ENCODE results near the gene RIPOR3.
"Not testable (repeated sequence)": the region's sequence is repeated elsewhere in the genome, so short reads cannot be mapped to it uniquely, and the experiment has no call there.

Gene RIPOR3

GRCh38 chr20:50569864-50570836 is 121.2 kb downstream of the RIPOR3 start:
- Mint-ChIP-seq H3K36me3 (peaks cover 37% of the 10 kb centered on the region), H3K27me3 (no peaks in the 10 kb centered on the region), H3K4me1 (peaks cover 47% of the 10 kb centered on the region), H3K4me3 (no peak overlapping the region), H3K9me3 (no peaks in the 10 kb centered on the region), H3K27ac (peak overlapping the region; percentile 90)
- ATAC-seq (ENCODE audit: low read depth) (peak; percentile 94), DNase-seq (ENCODE audit: low spot score in 2 of 2) (peak in 1 of 2 donors; percentile 44)

DNA sequence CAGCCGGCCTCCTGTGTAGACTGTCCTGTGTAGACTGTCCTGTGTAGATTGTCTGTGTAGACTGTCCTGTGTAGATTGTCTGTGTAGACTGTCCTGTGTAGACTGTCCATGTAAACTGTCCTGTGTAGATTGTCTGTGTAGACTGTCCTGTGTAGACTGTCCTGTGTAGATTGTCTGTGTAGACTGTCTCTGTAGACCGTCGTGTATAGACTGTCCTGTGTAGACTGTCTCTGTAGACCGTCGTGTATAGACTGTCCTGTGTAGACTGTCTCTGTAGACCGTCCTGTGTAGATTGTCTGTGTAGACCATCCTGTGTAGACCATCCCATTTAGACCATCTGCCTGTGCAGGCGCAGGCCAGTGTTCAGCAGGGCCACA is 121.9 kb downstream of the RIPOR3 start:
- H3K9me3 Mint-ChIP-seq; H3K27me3 Mint-ChIP-seq; ATAC-seq (ENCODE audit: low read depth); DNase-seq (ENCODE audit: low spot score in 2 of 2); H3K4me3 Mint-ChIP-seq: not testable (repeated sequence)
- peak overlapping the region; percentile 90 for H3K27ac Mint-ChIP-seq
- H3K4me1 Mint-ChIP-seq: peaks cover 47% of the 10 kb centered on the region
- H3K36me3 Mint-ChIP-seq: peaks cover 38% of the 10 kb centered on the region

DNA sequence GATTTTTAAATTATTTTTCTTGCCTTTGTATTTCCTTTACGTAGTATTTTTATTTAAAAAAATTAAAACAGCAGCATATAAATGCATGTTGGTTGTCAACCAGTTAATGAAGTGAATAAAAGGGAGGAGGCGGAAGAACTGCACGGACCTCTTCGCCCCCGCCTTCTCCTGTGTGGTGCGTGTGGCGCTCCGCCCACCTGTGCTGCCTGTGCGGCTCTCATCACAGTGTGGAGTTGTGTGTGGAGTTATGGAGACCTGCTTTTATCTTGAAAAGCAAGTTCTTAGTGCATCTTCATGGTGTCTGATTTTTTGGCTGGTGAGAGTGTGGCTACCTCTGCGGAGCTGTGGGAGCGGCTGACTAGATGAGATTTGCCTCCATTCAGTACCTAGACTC is 122.8 kb downstream of the RIPOR3 start:
- no peaks in the 10 kb centered on the region for H3K27me3 Mint-ChIP-seq
- peak overlapping the region; percentile 91 for H3K27ac Mint-ChIP-seq
- no peak overlapping the region for H3K4me3 Mint-ChIP-seq
- peaks cover 45% of the 10 kb centered on the region for H3K4me1 Mint-ChIP-seq
- DNase-seq (ENCODE audit: low spot score in 2 of 2) (no peak), ATAC-seq (ENCODE audit: low read depth) (no peak)
- H3K36me3 Mint-ChIP-seq: peaks cover 37% of the 10 kb centered on the region
- no peaks in the 10 kb centered on the region for H3K9me3 Mint-ChIP-seq

DNA sequence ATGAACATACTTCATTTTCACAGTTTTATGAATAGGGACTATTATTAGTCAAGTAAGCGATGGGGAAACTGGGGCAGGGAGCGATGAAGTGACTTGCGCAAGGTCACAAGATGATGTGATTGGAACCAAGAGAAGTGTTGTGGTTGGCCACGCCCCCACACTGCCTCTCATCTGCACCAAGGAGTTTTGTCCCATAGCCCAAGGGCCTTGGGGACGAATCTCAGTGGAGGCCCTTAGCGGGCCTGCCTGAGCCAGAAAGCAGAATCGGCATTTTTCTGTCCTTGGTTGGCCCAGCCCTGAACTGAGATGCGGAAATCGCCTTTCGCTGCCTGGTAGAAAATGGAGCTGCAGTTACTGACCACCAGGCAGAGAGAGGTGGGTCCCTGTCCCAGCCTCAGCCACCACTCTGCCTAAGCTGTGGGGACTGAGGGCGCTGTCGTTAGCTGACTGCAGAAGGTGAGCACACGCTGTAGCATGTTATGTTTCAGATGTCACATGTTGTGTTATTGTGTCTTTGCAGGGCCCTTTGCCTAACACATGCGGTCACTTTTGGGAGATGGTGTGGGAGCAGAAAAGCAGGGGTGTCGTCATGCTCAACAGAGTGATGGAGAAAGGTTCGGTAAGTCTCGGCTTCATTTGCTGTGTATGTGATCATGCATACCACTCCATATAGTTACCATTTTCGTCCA is 123.3 kb downstream of the RIPOR3 start:
- no peaks in the 10 kb centered on the region for H3K27me3 Mint-ChIP-seq
- H3K27ac Mint-ChIP-seq: peak overlapping the region; percentile 91
- DNase-seq (ENCODE audit: low spot score in 2 of 2): no peak
- no peak overlapping the region for H3K4me3 Mint-ChIP-seq
- ATAC-seq (ENCODE audit: low read depth): no peak
- peaks cover 37% of the 10 kb centered on the region for H3K36me3 Mint-ChIP-seq
- H3K4me1 Mint-ChIP-seq: peaks cover 43% of the 10 kb centered on the region
- no peaks in the 10 kb centered on the region for H3K9me3 Mint-ChIP-seq

DNA sequence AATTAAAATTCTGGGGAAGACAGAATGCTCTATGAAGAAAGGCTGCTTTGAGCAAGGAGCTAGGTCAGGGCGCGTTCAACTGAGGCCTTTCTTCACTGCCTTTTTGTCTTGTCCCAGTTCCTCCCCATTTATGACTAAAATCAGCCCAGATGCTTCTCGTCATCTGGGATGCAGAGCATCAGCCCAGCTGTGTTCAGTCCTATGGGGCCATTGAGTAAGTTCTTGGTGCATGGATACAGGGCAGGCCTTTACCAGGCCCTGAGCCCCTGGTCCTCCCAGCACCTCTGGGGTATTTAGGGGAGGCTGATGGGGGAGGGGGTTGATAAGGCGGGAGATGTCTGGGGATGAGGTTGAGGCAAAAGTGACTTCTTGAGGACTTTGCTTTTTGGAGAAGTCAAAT is 125.5 kb downstream of the RIPOR3 start:
- H3K9me3 Mint-ChIP-seq: no peaks in the 10 kb centered on the region
- peaks cover 46% of the 10 kb centered on the region for H3K4me1 Mint-ChIP-seq
- peaks cover 42% of the 10 kb centered on the region for H3K36me3 Mint-ChIP-seq
- H3K4me3 Mint-ChIP-seq: no peak overlapping the region
- no peak for DNase-seq (ENCODE audit: low spot score in 2 of 2)
- H3K27me3 Mint-ChIP-seq: no peaks in the 10 kb centered on the region
- no peak for ATAC-seq (ENCODE audit: low read depth)
- peak overlapping the region; percentile 91 for H3K27ac Mint-ChIP-seq

- H3K36me3 Mint-ChIP-seq: peaks cover 42% of the 10 kb centered on the region
- no peak overlapping the region for H3K4me3 Mint-ChIP-seq
- ATAC-seq (ENCODE audit: low read depth) (no peak), DNase-seq (ENCODE audit: low spot score in 2 of 2) (no peak)
- no peaks in the 10 kb centered on the region for H3K9me3 Mint-ChIP-seq
- H3K4me1 Mint-ChIP-seq: peaks cover 43% of the 10 kb centered on the region
- H3K27ac Mint-ChIP-seq: peak overlapping the region; percentile 91
- H3K27me3 Mint-ChIP-seq: no peaks in the 10 kb centered on the region
These were observed 126.0 kb downstream of the RIPOR3 start for GRCh38 chr20:50565383-50565782.

- Mint-ChIP-seq H3K4me1 (peaks cover 39% of the 10 kb centered on the region), H3K27ac (peak overlapping the region; percentile 70), H3K9me3 (no peaks in the 10 kb centered on the region), H3K27me3 (no peaks in the 10 kb centered on the region), H3K4me3 (no peak overlapping the region), H3K36me3 (peaks cover 33% of the 10 kb centered on the region)
- no peak for DNase-seq (ENCODE audit: low spot score in 2 of 2)
- no peak for ATAC-seq (ENCODE audit: low read depth)
These were observed 128.0 kb downstream of the RIPOR3 start for GRCh38 chr20:50563133-50563944.

DNA sequence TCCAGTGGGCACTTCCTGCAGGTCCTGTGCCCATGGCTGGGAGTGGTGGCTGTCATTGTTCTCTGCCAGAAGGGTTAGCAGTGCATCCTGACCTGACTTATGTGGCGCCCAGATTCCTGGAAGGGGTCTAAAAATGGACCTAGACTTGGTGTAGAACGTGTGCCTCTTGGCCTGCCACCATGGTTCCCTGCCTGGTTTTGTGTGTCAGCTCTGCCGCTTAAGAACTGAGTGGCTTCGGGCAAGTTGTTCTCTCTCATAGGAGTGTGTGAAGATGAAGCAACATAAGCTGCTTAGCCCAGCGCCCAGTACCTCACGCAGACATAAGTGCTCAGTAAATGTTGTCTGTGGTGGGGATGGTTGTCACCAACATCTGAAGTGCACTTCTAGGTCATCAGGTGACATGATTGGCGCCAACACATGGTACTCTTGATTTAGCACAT is 129.1 kb downstream of the RIPOR3 start:
- H3K9me3 Mint-ChIP-seq: no peaks in the 10 kb centered on the region
- DNase-seq (ENCODE audit: low spot score in 2 of 2) (no peak), ATAC-seq (ENCODE audit: low read depth) (no peak)
- no peak overlapping the region for H3K4me3 Mint-ChIP-seq
- H3K27me3 Mint-ChIP-seq: no peaks in the 10 kb centered on the region
- peak overlapping the region; percentile 79 for H3K27ac Mint-ChIP-seq
- H3K4me1 Mint-ChIP-seq: peaks cover 38% of the 10 kb centered on the region
- peaks cover 32% of the 10 kb centered on the region for H3K36me3 Mint-ChIP-seq

- ATAC-seq (ENCODE audit: low read depth) (no peak), DNase-seq (ENCODE audit: low spot score in 2 of 2) (no peak)
- Mint-ChIP-seq H3K27me3 (no peaks in the 10 kb centered on the region), H3K27ac (peak overlapping the region; percentile 79), H3K4me3 (peak overlapping the region; percentile 16), H3K4me1 (peaks cover 34% of the 10 kb centered on the region), H3K9me3 (no peaks in the 10 kb centered on the region), H3K36me3 (peaks cover 29% of the 10 kb centered on the region)
These were observed 129.8 kb downstream of the RIPOR3 start for GRCh38 chr20:50561379-50562078.

GRCh38 chr20:50560867-50561266 is 130.5 kb downstream of the RIPOR3 start:
- Mint-ChIP-seq H3K4me3 (peak overlapping the region; percentile 50), H3K27me3 (no peaks in the 10 kb centered on the region), H3K9me3 (no peaks in the 10 kb centered on the region), H3K36me3 (peaks cover 28% of the 10 kb centered on the region), H3K27ac (peak overlapping the region; percentile 79), H3K4me1 (peaks cover 36% of the 10 kb centered on the region)
- no peak for ATAC-seq (ENCODE audit: low read depth)
- DNase-seq (ENCODE audit: low spot score in 2 of 2): no peak

- ATAC-seq (ENCODE audit: low read depth): no peak
- Mint-ChIP-seq H3K4me3 (no peak overlapping the region), H3K27ac (peak overlapping the region; percentile 35), H3K27me3 (no peaks in the 10 kb centered on the region), H3K36me3 (peaks cover 27% of the 10 kb centered on the region), H3K4me1 (peaks cover 39% of the 10 kb centered on the region), H3K9me3 (no peaks in the 10 kb centered on the region)
- DNase-seq (ENCODE audit: low spot score in 2 of 2): no peak
These were observed 131.3 kb downstream of the RIPOR3 start for GRCh38 chr20:50559856-50560638.

GRCh38 chr20:50559149-50559548 is 132.2 kb downstream of the RIPOR3 start:
- DNase-seq (ENCODE audit: low spot score in 2 of 2) (no peak), ATAC-seq (ENCODE audit: low read depth) (no peak)
- H3K27me3 Mint-ChIP-seq: no peaks in the 10 kb centered on the region
- peaks cover 23% of the 10 kb centered on the region for H3K36me3 Mint-ChIP-seq
- peaks cover 37% of the 10 kb centered on the region for H3K4me1 Mint-ChIP-seq
- no peak overlapping the region for H3K4me3 Mint-ChIP-seq
- peak overlapping the region; percentile 49 for H3K27ac Mint-ChIP-seq
- no peaks in the 10 kb centered on the region for H3K9me3 Mint-ChIP-seq

DNA sequence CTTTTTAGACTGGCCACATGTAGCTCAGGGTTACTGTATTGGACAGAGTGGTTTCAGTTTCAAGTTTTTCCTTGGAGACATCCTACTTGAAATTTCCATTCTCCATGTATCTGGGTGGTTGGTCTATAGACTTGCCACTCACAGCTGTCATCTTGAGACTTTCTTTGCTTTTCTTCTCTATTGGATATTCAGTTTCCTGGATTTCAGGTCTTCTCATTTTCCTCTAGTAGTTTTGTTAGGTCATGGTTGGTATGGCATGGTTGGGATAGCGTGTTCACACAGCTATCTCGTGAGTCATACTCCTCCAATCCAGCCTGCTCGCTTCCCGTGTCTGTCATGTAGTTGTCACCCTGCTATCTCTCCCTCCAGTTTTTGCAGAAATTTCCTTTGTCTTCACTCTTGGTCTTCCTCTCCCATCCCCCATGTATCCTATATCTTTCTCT is 132.8 kb downstream of the RIPOR3 start:
- Mint-ChIP-seq H3K4me3 (peak overlapping the region; percentile 1), H3K4me1 (peaks cover 37% of the 10 kb centered on the region), H3K9me3 (no peaks in the 10 kb centered on the region), H3K27ac (peak overlapping the region; percentile 49), H3K36me3 (peaks cover 22% of the 10 kb centered on the region), H3K27me3 (no peaks in the 10 kb centered on the region)
- ATAC-seq (ENCODE audit: low read depth) (no peak), DNase-seq (ENCODE audit: low spot score in 2 of 2) (no peak)
